Natural killer cell (primary cell): ENCODE measurements around the gene FRMD4A. TPM values are rescaled to one million over a fixed set of nuclear protein-coding genes. Genes with fewer than 3 reads are reported as not detected.

ENCODE experiments used
- ATAC-seq, 3 donors: fragments of 150-1000 bp in 2 of 3; fragments of 200-7000 bp in 1 of 3; cut with Tn5 transposase; 1 replicate in 1 of 3; 2 replicates in 2 of 3; pipeline ENCODE4 v1.10.0; 2021; ENCODE audit warnings: mild to moderate bottlenecking in 2 of 3, moderate library complexity in 2 of 3
- DNase-seq, 2 donors: peaks; one replicate each; pipeline versions ENCODE4 v3.0.0 to v3.0.0-alpha.2; 2013 to 2021; ENCODE audit warnings: mixed read lengths in 1 of 2
- H3K27ac ChIP-seq: one replicate; pipeline ENCODE4 v1.5.1; 2013; ENCODE audit warnings: mild to moderate bottlenecking, low read length
- H3K27me3 ChIP-seq: one replicate; pipeline ENCODE4 v1.6.1; 2013; ENCODE audit warnings: low read length; ENCODE audit not compliant: control insufficient read depth, insufficient read depth
- H3K36me3 ChIP-seq: one replicate; pipeline ENCODE4 v1.6.1; 2013; ENCODE audit warnings: low read length; ENCODE audit not compliant: control insufficient read depth, insufficient read depth
- H3K4me1 ChIP-seq: one replicate; pipeline ENCODE4 v1.6.1; 2013; ENCODE audit warnings: low read length; ENCODE audit not compliant: control insufficient read depth, insufficient read depth
- H3K4me3 ChIP-seq: one replicate; pipeline ENCODE4 v1.5.1; 2013; ENCODE audit warnings: low read length
- H3K9me3 ChIP-seq: one replicate; pipeline ENCODE4 v1.6.1; 2013; ENCODE audit warnings: low read length; ENCODE audit not compliant: control insufficient read depth, insufficient read depth
- H3K27ac Mint-ChIP-seq, 2 donors: one replicate each; pipeline ENCODE4 v1.8.0; 2022; ENCODE audit warnings: mild to moderate bottlenecking in 2 of 2, mixed read lengths in 2 of 2, moderate library complexity in 1 of 2
- H3K27me3 Mint-ChIP-seq, 2 donors: one replicate each; pipeline ENCODE4 v1.8.0; 2022; ENCODE audit warnings: low read depth in 2 of 2, mixed read lengths in 2 of 2
- H3K36me3 Mint-ChIP-seq: one replicate; pipeline ENCODE4 v1.8.0; 2022; ENCODE audit warnings: mixed read lengths
- H3K4me1 Mint-ChIP-seq, 2 donors: one replicate each; pipeline ENCODE4 v1.8.0; 2022; ENCODE audit warnings: mixed read lengths in 2 of 2
- H3K4me3 Mint-ChIP-seq: one replicate; pipeline ENCODE4 v1.8.0; 2022; ENCODE audit warnings: mild to moderate bottlenecking, moderate library complexity, mixed read lengths
- H3K9me3 Mint-ChIP-seq, 2 donors: one replicate each; pipeline ENCODE4 v1.8.0; 2022; ENCODE audit warnings: mixed read lengths in 2 of 2
- WGBS: methylation state at CpG from one replicate; pipeline ENCODE4 v1.1.7; 2013; ENCODE audit warnings: missing lambda C conversion rate; ENCODE audit not compliant: insufficient coverage; 5-methylcytosine and 5-hydroxymethylcytosine counted together
- intact Hi-C: fragments of 100-400 bp; cut with micrococcal nuclease; formaldehyde crosslinking; loops from one replicate; pipeline ENCODE4 v1.14.2; 2022
- total RNA-seq, 4 donors: library from RNA; stranded (reverse); fragments of 120-200 nt in 1 of 4; gene quantifications; one replicate each; pipeline versions ENCODE4 v1.2.3 to v1.2.4, GENCODE V29; 2013 to 2022
- TF ChIP-seq, protein P1 (sequence below): fragments of 200-600 bp; IDR thresholded peaks from one replicate; pipeline ENCODE4 v1.8.0; 2022; ENCODE audit warnings: antibody characterized with exemption

Gene FRMD4A
- total RNA-seq, 3 donors from 2014 or later (not counting 1 experiment from before 2014, with no cell fraction given), result 0.36 to 0.38 TPM; not detected in 1

DNA sequence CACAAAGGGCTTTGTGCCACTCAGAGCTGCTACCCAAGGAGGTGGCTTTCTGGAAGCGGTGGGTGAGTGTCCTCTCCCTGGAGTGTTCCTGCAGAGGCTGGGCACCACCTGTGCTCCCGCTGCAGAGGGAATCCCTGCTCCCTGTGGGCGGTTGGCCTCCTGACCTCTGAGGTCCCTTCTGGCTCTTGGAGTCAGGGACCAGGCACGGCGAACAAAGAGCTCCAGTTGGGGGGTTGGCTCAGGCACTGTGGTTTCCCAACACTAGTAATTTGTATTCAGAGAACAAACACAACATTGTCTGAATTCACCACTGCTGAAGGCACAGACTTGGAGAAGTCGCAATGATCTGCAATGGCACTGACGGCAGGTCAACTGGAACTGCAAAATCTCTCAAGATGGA lies 415.0 kb downstream of the FRMD4A start:
- Mint-ChIP-seq H3K4me3 (no peak overlapping the region), H3K4me1 (no peaks in the 10 kb centered on the region), H3K27me3 (peaks cover 5 to 11% of the 10 kb centered on the region in 2 donors), H3K9me3 (no peaks in the 10 kb centered on the region), H3K27ac (no peak overlapping the region), H3K36me3 (no peaks in the 10 kb centered on the region)
- intact Hi-C loops, result no loop called here
- Histone ChIP-seq H3K4me3 (no peak overlapping the region), H3K27me3 (no peaks in the 10 kb centered on the region), H3K9me3 (no peaks in the 10 kb centered on the region), H3K27ac (no peak overlapping the region), H3K4me1 (peaks cover 3% of the 10 kb centered on the region), H3K36me3 (no peaks in the 10 kb centered on the region)
- 96% methylated on average over 7 of the region's 7 CpGs for WGBS
- DNase-seq (no peak), ATAC-seq (no peak)
- TF ChIP-seq, protein P1, sequence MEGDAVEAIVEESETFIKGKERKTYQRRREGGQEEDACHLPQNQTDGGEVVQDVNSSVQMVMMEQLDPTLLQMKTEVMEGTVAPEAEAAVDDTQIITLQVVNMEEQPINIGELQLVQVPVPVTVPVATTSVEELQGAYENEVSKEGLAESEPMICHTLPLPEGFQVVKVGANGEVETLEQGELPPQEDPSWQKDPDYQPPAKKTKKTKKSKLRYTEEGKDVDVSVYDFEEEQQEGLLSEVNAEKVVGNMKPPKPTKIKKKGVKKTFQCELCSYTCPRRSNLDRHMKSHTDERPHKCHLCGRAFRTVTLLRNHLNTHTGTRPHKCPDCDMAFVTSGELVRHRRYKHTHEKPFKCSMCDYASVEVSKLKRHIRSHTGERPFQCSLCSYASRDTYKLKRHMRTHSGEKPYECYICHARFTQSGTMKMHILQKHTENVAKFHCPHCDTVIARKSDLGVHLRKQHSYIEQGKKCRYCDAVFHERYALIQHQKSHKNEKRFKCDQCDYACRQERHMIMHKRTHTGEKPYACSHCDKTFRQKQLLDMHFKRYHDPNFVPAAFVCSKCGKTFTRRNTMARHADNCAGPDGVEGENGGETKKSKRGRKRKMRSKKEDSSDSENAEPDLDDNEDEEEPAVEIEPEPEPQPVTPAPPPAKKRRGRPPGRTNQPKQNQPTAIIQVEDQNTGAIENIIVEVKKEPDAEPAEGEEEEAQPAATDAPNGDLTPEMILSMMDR, result no peak

DNA sequence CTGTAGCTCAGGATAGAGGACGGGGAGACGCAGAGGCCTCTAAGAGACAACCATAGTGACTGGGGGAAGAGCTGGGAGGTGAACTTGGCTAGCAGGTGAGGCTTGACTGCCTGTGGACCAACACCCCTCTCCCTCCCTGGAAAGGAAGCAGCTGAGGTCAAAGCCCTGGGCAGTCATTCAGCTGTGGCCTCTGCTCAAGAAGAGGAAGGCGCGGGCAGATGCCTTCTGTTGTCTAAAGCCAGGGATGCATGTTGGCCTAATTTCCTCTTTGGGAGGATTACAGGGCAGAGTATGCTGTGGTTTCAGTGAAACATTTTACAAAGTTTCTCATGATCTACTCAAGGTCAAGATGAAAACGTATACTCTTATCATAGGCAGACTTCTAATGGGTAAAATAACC lies 416.8 kb downstream of the FRMD4A start:
- Mint-ChIP-seq H3K36me3 (no peaks in the 10 kb centered on the region), H3K9me3 (no peaks in the 10 kb centered on the region), H3K27ac (no peak overlapping the region), H3K27me3 (peaks cover 6 to 9% of the 10 kb centered on the region in 2 donors), H3K4me3 (no peak overlapping the region), H3K4me1 (no peaks in the 10 kb centered on the region)
- no peak overlapping the region for H3K27ac ChIP-seq
- H3K27me3 ChIP-seq, result no peaks in the 10 kb centered on the region
- H3K4me1 ChIP-seq, result peaks cover 3% of the 10 kb centered on the region
- DNase-seq (no peak), ATAC-seq (no peak)
- TF ChIP-seq, protein P1, result no peak
- intact Hi-C loops, result no loop called here
- H3K36me3 ChIP-seq, result no peaks in the 10 kb centered on the region
- no peaks in the 10 kb centered on the region for H3K9me3 ChIP-seq
- H3K4me3 ChIP-seq, result no peak overlapping the region
- WGBS, result 84% methylated on average over 4 of the region's 5 CpGs

DNA sequence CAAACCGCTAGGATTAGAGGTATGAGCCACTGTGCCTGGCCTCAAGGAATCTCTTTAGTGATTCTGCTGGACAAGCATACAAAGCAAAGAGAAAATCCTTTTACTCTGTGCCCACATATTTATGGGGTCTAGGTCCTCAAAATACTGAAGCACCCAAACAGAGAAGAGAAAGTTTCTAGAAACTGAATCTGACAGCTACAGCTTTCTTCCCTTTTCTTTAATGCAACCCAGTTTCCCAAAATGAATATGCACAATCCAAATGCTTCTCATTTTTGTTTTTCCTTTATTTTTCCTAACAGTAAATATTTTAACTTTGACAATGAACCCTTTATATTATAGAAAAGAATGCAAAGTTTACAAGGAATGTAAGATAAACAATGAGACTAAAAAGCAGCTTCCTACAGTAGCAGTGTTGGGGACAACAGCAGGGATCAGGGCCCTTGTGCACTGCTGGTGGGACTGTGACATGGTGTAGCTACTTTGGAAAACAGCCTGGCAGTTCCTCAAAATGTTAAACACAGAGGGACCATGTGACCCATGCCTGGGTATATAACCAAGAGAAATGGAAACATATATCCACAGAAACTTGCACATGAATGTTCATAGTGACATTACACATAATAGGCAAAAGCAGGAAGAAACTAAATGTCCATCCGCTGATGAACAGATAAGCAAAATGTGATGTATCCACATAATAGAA lies 418.8 kb downstream of the FRMD4A start:
- TF ChIP-seq, protein P1, result no peak
- no peak overlapping the region for H3K4me3 Mint-ChIP-seq
- intact Hi-C loops, result no loop called here
- ATAC-seq, result no peak
- Histone ChIP-seq H3K27me3 (no peaks in the 10 kb centered on the region), H3K4me1 (peaks cover 3% of the 10 kb centered on the region), H3K4me3 (no peak overlapping the region), H3K9me3 (no peaks in the 10 kb centered on the region), H3K27ac (no peak overlapping the region), H3K36me3 (no peaks in the 10 kb centered on the region)
- no peaks in the 10 kb centered on the region for H3K9me3 Mint-ChIP-seq
- WGBS, result 94% methylated on average over 1 of the region's 2 CpGs
- H3K36me3 Mint-ChIP-seq, result no peaks in the 10 kb centered on the region
- H3K27ac Mint-ChIP-seq, result no peak overlapping the region
- H3K27me3 Mint-ChIP-seq, result peaks cover 6 to 7% of the 10 kb centered on the region in 2 donors
- DNase-seq, result no peak
- H3K4me1 Mint-ChIP-seq, result no peaks in the 10 kb centered on the region
